GM21576 (cell line): ENCODE data around the gene PSG11.
"Not testable (repeated sequence)": the region's sequence is repeated elsewhere in the genome, so short reads cannot be mapped to it uniquely, and the experiment has no call there.

Experiments
- ATAC-seq: cut with Tn5 transposase; IDR thresholded peaks from one replicate; pipeline ENCODE4 v1.9.1; 2021; ENCODE audit warnings: mild to moderate bottlenecking, moderate library complexity; ENCODE audit not compliant: unreplicated experiment

The PSG11 gene

DNA sequence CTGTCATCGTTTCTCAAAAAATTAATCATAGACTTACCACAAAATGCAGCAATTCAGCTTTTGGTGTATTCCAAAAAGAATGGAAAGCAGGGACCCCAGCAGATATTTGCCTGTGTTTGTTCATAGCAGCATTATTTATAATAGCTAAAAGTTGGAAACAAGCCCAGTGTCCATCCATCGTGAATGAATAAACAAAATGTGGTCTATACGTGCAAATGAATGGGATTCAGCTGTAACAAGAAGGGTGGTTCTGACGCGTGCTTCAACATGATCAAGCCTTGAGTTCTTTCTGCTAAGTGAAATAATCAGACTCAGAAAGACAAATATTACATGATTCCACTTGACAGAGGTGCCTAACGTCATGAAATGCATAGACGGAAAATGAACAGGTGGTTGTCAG, 36.4 kb downstream of the PSG11 start:
- ATAC-seq, result no peak

DNA sequence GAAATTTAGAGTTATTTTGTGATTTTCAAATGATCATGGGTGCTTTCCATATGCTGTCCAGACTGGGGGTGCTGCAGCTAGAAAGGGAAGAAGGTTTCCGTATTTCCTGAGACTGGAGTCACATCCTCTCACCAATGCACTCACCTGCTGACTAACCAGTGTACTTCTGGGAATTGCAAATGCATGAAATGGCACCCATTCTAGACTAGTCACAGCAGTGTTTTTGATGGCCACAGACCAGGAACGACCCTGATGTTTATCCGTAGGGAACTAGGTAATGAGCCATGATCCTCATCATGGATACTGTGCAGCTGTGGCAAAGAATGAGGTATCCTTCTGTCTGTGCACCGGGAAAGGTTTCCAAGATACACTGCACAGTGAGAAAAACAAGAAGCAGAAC, 37.1 kb downstream of the PSG11 start:
- ATAC-seq, result not testable (repeated sequence)

DNA sequence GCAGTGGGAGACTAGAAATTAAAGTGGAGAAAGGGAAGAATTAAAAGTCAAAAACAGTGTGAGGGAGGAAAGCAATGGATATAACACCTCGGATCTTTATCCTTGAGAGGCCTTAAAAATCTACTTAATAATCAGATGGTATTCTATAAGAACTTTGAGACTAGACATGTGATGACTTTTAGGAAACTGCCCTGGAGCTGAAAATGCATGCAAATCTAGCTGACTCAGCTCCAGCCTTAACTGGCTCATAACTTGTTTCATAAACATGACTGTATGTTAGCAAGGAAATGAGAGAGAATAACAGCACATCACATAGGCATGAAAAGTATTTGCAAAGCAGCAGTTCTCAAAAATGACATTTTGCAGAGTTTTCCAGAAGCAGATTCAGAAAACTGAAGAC, 38.1 kb downstream of the PSG11 start:
- not testable (repeated sequence) for ATAC-seq

DNA sequence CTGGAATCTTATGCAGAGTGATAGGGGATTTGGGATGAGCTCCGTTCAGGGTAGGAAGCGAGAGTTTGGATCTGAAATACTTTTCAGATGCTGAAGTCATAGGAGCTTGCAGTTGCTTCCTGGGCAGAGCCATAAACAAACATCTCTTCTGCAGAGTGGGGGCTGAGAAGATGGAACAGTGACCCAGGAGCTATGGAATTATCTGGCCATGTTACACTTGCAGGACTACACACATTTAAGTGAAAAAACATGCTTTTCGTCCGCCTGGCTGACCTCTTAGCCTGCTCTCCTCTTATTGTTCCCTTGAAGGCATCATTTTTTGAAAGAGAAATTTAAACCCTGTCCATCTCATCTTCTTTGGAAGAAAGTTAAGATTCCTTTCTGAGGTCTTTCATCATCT, 40.7 kb downstream of the PSG11 start:
- no peak for ATAC-seq

GRCh38 chr19:42982111-42982510, 44.2 kb downstream of the PSG11 start:
- ATAC-seq, result not testable (repeated sequence)

DNA sequence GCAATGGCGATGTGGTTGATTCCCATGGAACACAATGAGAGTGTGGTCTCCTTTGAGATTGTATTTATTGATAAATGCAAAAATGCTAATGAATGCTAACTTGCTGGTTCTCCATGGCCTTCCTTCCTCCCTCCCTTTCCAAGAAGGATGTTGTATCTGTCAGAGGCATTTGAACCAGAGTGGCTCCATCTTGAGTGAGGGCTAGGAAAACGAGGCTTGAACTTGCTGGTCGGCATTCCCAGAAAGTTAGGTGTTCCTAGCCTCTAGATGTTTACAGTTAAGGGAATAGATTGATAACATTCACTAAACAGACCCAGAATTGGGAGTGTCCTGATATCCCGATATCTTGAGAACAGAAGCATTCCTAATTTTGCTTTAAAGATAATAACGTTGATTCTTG, 54.8 kb downstream of the PSG11 start:
- not testable (repeated sequence) for ATAC-seq

- no peak for ATAC-seq
Observed at GRCh38 chr19:42965176-42965575, 61.1 kb downstream of the PSG11 start.

DNA sequence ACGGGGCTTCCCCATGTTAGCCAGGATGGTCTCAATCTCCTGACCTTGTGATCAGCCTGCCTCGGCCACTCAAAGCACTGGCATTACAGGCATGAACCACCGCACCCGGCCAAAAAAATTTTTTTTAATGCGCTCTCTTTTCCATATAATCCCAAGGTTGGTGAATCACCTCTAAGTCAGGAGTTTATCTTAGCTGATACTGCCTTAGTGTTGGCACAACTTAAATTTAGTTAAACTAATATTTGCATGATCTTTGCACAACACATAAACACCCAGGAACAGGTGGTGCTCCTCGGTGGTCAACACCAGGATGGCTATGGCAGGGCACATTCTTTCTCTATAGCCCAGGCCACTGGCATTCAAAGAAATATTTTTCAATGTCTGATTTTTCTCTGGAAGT, 65.2 kb downstream of the PSG11 start:
- no peak for ATAC-seq
